ENCODE data around the gene CEP55.

The CEP55 gene

DNA sequence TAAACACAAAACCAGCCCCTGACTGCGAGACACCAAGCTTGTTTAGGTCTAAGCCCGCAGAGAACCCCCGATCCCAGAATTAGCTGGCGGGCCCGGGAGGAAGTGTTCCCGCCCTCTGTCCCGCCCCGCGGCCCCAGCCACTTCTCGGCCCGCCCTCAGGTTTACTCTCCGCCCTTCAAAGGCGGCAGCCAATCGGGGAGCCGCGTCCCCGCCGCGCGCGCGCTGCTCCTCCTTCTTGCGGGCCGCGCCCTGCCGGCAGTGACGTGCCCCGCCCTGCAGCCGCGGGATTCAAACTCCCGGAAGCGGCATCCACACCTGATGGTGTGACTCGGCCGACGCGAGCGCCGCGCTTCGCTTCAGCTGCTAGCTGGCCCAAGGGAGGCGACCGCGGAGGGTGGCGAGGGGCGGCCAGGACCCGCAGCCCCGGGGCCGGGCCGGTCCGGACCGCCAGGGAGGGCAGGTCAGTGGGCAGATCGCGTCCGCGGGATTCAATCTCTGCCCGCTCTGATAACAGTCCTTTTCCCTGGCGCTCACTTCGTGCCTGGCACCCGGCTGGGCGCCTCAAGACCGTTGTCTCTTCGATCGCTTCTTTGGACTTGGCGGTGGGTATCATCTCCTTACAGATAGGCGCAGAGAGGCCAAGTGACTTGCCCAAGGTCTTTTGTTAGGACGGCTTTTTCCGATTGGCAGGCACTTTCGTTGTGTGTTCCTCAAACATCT is at the start of gene CEP55:
CEP55 (plus strand) TSS at position 291 of the 720 bp plus-strand sequence. CDS start 3,440 bp downstream, outside the sequence.
- Histone ChIP-seq H3K9me3 (replicated peaks; ENCODE audit: insufficient read depth, low read length) (no peaks in the 10 kb centered on the region), H3K9me2 (replicated peaks; ENCODE audit: insufficient read depth, low read length) (no peaks in the 10 kb centered on the region), H3K9ac (ENCODE audit: low read length) (peak within 1 kb of the TSS; percentile 64), H3K4me3 (ENCODE audit: low read length) (peak within 1 kb of the TSS; percentile 88), H4K20me1 (ENCODE audit: insufficient read depth, low read length) (no peaks in the 10 kb centered on the region), H3K79me2 (ENCODE audit: low read length) (peaks cover 25% of the 10 kb centered on the region), H3K4me1 (ENCODE audit: low read length) (no peaks in the 10 kb centered on the region), H2AFZ (ENCODE audit: low read length) (peak within 1 kb of the TSS; percentile 99), H3K4me2 (ENCODE audit: low read depth, low read length) (peak within 1 kb of the TSS; percentile 85), H3K27me3 (replicated peaks; ENCODE audit: insufficient read depth, low read length) (no peaks in the 10 kb centered on the region), H3K36me3 (replicated peaks; ENCODE audit: insufficient read depth, low read length) (no peaks in the 10 kb centered on the region), H3K27ac (ENCODE audit: low read length) (peak within 1 kb of the TSS; percentile 26; the same call in 1 of the 2 replicates), H3F3A (ENCODE audit: insufficient read depth, low read length) (no peaks in the 10 kb centered on the region)
- peak; percentile 95 for DNase-seq
- TF ChIP-seq EZH2phosphoT487 (IDR thresholded peaks at IDR 0.05; ENCODE audit: low read length) (no peak), EZH2 (optimal IDR thresholded peaks at IDR 0.05; ENCODE audit: low read depth, low read length) (no peak), CTCF (IDR thresholded peaks at IDR 0.05; ENCODE audit: low read length) (no peak)

- no peaks in the 10 kb centered on the region for H3K36me3 ChIP-seq (replicated peaks; ENCODE audit: insufficient read depth, low read length)
- H3K9me2 ChIP-seq (replicated peaks; ENCODE audit: insufficient read depth, low read length) = no peaks in the 10 kb centered on the region
- H4K20me1 ChIP-seq (ENCODE audit: insufficient read depth, low read length) = no peaks in the 10 kb centered on the region
- no peaks in the 10 kb centered on the region for H3K79me2 ChIP-seq (ENCODE audit: low read length)
- no peak overlapping the region for H3K4me2 ChIP-seq (ENCODE audit: low read depth, low read length)
- DNase-seq = no peak
- TF ChIP-seq EZH2 (optimal IDR thresholded peaks at IDR 0.05; ENCODE audit: low read depth, low read length) (no peak), CTCF (IDR thresholded peaks at IDR 0.05; ENCODE audit: low read length) (no peak), EZH2phosphoT487 (IDR thresholded peaks at IDR 0.05; ENCODE audit: low read length) (no peak)
- no peaks in the 10 kb centered on the region for H3K4me1 ChIP-seq (ENCODE audit: low read length)
- no peak overlapping the region for H3K27ac ChIP-seq (ENCODE audit: low read length)
- H3K27me3 ChIP-seq (replicated peaks; ENCODE audit: insufficient read depth, low read length) = no peaks in the 10 kb centered on the region
- no peaks in the 10 kb centered on the region for H3K9me3 ChIP-seq (replicated peaks; ENCODE audit: insufficient read depth, low read length)
- no peak overlapping the region for H2AFZ ChIP-seq (ENCODE audit: low read length)
- no peak overlapping the region for H3K4me3 ChIP-seq (ENCODE audit: low read length)
- no peaks in the 10 kb centered on the region for H3F3A ChIP-seq (ENCODE audit: insufficient read depth, low read length)
- H3K9ac ChIP-seq (ENCODE audit: low read length) = no peak overlapping the region
Observed at GRCh38 chr10:93447019-93447418, 49.4 kb upstream of the CEP55 start.

GRCh38 chr10:93447970-93448369 is 48.4 kb upstream of the CEP55 start:
- H3K27me3 ChIP-seq (replicated peaks; ENCODE audit: insufficient read depth, low read length) = no peaks in the 10 kb centered on the region
- no peaks in the 10 kb centered on the region for H3K9me2 ChIP-seq (replicated peaks; ENCODE audit: insufficient read depth, low read length)
- DNase-seq = no peak
- H3K27ac ChIP-seq (ENCODE audit: low read length) = no peak overlapping the region
- no peaks in the 10 kb centered on the region for H3K79me2 ChIP-seq (ENCODE audit: low read length)
- no peak overlapping the region for H3K9ac ChIP-seq (ENCODE audit: low read length)
- no peak for TF ChIP-seq EZH2 (optimal IDR thresholded peaks at IDR 0.05; ENCODE audit: low read depth, low read length)
- TF ChIP-seq EZH2phosphoT487 (IDR thresholded peaks at IDR 0.05; ENCODE audit: low read length) = no peak
- TF ChIP-seq CTCF (IDR thresholded peaks at IDR 0.05; ENCODE audit: low read length) = no peak
- no peak overlapping the region for H3K4me2 ChIP-seq (ENCODE audit: low read depth, low read length)
- H3K36me3 ChIP-seq (replicated peaks; ENCODE audit: insufficient read depth, low read length) = no peaks in the 10 kb centered on the region
- H2AFZ ChIP-seq (ENCODE audit: low read length) = no peak overlapping the region
- H3K4me3 ChIP-seq (ENCODE audit: low read length) = no peak overlapping the region
- no peaks in the 10 kb centered on the region for H4K20me1 ChIP-seq (ENCODE audit: insufficient read depth, low read length)
- H3F3A ChIP-seq (ENCODE audit: insufficient read depth, low read length) = no peaks in the 10 kb centered on the region
- no peaks in the 10 kb centered on the region for H3K9me3 ChIP-seq (replicated peaks; ENCODE audit: insufficient read depth, low read length)
- H3K4me1 ChIP-seq (ENCODE audit: low read length) = no peaks in the 10 kb centered on the region

All from MM.1S (cell line).